HG03378 (cell line): ENCODE measurements around the gene C1QTNF6.
"Not testable (repeated sequence)": the region's sequence is repeated elsewhere in the genome, so short reads cannot be mapped to it uniquely, and the experiment has no call there.

Source experiments
- ATAC-seq: cut with Tn5 transposase; IDR thresholded peaks from one replicate; pipeline ENCODE4 v1.9.1; 2021; ENCODE audit warnings: mild to moderate bottlenecking, moderate library complexity; ENCODE audit not compliant: unreplicated experiment

The C1QTNF6 gene

DNA sequence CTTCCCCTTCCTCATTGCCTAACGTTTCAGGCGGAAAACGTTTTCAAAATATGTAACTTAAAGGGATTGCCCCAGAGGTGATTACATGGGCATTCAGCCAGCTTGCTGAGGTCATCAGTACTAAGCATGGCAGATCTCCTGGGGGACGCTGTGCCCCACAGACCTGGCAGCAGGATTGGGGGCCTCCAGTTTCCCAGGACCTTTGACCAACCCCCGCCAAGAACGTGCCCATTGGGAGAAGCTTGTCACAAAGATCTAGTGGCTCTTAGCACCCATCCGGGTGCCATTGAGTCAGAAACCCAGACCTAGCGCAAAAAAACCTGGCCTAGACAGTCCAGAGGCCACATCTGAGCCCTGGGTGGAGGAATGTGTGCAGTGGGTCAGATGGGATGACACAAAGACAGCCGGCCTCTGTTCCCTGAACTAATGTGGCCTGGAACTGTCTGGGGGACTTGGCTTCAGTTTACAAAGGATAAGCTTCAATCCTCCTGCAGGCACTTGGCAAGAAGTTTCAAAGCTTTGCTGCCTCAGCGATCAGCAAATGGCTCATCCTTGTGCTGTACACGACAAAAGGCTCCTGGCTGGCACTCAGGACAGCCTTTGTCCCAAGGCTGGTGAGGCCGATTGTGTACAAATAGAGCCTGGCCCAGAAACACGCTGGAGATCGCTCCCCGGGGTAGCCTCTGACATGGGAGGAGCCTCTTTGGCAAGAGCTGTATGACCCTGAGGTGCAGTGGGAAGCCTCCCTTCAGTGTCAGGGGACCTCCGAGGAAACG lies 9.5 kb downstream of the C1QTNF6 start:
- ATAC-seq: no peak

DNA sequence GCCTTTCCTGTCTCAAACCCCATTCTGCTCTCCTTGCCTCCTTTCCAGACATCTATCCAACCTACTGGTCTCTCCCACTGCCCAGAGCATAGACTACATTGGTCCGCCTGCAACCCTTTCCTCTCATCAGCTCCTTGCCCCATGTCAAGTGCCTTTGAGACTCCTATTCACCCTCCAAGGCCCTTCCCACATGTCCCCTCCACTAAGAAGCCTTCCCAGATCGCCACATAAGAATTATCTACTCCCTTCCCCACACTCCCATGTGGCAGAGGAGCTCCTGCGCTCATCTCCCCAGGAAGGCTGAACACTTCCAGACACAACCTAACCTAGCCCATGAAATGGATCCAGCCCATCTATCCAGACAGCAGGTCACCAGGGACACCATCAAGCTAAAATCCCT lies 10.3 kb downstream of the C1QTNF6 start:
- ATAC-seq: no peak

DNA sequence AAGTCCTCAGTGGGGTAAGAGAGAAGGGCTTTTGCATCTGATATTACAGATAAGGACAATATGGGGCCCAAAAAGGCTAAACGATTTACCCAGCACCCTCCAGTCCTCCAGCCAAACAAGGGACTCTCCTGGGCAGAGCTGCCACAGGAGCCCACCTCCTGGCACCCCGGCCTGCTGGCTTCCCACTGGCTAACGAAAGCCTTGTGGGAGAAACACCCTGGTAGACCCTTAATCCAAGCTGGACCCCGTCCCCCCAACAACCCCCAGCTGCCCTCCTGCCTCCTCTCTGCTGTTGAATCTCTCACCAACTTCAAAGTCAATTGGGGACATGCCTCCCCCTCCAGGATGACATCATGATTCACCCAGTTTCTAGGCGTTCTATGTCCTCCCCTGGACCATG lies 10.8 kb downstream of the C1QTNF6 start:
- ATAC-seq: no peak

DNA sequence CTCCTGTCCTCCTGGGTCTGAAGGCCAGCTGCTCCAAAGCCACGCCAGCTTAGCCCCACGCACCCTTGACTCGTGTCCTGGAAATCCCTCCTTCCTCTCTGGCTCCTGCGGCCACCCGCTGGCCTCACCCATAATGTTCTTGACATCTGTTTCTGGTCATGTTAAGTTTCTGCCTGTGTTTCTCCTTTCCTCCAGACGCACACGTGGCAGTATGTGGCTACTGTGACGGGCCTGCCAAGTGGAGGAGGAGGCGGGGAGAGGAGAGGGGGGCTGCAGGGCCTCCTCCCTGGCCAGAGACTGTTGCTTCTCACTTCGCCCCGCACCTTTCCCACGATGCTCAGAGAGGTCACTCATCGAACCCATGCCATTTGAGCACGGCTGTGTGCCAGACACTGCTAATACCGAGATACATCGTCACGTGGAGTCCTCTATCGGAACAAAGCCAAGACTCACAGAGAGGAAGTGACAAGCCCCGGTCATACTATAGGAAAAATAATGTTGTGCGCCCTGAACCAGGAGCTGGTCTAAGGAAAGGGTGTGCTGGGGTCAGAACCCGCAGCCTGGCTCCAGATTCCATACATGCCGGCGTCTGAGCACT lies 11.5 kb downstream of the C1QTNF6 start:
- ATAC-seq: no peak

DNA sequence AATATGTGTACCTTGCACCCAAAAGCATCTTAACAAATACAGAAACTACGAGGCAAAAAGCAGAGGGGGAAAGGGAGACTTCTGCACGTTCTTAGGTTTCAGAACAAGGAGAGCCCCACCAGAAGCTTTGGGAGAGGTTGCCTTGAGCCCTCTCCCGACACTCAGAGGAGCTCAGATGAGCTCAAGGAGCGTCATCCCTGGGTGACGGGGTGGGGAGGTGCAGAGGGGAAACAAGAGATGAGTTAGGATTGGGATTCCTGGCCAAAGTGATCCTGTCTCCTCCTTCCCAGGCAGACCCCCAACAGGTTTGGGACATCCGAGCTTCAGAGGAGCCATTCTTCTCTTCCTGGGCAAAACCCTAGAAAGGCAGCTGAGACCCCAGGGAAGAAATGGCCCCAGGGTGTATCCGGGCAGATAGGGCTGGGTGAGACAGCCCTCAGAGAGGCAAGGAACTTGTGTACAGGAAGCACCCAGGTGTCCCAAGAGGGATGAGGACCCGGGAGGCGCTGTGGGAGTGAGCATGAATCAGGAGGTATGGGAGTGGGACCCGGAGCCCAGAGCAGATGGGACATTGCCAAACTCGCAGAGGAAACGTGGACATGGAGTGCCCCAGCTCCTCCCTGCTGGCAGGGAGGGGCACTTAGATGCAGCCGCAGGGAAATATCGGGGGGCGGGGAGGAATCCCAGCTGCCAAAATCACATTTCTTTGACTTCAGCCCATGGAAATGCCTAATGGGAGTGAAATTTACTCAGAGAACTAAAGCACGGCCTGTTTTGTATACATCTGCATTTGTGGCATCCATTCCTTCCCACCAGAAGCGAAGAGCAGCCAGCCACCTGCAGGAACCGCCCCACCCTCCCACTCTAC lies 12.4 kb downstream of the C1QTNF6 start:
- ATAC-seq: no peak

DNA sequence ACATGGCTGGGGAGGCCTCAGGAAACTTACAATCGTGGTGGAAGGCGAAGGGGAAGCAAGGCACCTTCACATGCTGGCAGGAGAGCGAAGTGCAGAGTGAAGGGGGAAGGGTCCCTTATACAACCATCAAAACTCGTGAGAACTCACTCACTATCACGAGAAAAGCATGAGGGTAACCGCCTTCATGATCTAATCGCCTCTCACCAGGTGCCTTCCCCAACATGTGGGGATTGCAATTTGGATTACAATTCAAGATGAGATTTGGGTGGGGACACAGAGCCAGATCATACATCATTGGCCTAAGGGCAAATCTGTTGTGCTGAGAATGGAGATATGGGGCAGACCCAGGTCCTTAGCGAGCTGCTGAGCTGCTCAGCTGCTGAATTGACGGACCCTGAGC lies 13.1 kb downstream of the C1QTNF6 start:
- no peak for ATAC-seq

DNA sequence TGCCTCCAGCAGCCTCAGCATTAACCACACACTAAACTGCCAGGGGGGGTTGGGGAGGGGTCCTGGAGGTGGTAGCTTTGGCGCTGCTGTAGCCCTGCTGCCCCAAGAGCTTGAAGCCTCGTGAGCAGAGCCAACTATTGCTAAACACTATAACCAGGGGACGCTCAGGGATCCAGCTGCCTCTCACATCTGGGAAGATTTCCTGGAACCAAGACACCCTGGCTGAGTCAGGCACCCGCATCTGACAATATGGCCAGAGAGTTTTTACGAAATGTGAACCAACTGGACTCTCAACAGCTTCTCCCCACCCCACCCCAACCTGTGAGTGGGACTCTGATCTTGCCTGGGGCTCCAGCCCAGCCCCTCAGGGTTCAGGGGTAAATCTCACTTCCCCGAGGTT lies 14.3 kb downstream of the C1QTNF6 start:
- no peak for ATAC-seq

DNA sequence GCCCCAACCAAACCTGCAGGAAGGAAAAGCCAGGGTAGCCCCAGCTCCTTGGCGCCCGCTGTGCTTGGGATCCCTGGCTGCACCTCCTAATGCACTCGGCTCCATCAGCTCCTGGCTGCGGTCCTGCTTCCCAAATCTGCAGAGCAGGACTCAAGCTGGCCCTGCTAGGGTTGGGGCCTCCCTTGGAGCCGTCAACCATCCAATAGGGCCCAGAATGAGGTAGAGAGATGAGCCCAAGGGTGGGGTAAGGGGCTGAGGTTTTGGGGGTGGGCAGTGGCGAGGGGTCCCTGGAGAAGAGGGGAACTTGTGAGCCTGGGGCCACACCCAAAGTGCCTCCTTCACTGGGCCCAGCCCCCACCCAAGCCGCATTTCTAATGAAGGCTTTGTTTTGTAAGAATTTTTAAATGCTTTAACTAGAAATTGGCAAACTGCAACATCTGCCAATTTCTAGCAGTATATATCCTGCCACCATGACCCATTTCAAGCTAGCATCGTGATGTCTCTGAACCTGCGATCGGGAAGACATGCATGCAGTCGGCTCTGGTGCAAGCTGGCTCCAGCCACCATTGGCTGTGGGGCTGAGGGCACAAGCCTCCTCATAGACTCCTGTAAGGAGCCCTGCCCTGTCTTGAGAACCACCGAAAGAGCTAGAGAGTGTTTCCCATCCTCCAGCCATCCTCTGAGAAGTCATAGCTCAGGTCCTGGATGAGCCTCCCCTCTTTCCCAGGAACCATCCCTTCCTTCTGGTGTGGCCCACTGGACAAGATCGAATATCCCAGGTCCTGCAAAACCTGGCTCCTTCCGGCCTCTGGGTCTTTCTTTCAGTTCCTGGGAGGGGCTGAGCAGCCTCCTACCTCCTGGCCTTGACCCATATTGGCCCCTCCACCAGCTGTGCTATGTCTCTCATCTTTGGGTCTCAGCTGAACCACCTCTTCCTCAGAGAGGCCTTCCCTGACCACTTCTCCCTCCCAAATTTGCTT lies 15.5 kb downstream of the C1QTNF6 start:
- ATAC-seq: no peak

DNA sequence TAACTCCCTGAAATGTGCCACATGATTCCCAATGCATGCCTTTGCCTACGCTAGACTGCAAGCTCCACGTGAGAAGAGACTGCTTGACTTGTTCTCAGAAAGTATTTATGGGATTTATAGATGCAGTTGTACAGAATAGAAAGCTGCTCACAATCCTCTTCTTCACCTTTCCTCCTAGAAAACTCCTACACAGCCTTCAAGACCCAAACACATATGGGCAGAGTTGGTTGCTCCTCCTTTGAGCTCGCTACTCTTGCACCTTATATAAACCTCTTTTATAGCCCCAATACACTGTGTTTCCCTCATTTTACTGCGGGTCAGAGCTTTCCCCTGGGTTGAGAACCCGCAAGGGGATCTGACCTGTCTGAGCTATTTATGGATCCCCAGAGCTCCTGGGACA lies 16.4 kb downstream of the C1QTNF6 start:
- no peak for ATAC-seq

DNA sequence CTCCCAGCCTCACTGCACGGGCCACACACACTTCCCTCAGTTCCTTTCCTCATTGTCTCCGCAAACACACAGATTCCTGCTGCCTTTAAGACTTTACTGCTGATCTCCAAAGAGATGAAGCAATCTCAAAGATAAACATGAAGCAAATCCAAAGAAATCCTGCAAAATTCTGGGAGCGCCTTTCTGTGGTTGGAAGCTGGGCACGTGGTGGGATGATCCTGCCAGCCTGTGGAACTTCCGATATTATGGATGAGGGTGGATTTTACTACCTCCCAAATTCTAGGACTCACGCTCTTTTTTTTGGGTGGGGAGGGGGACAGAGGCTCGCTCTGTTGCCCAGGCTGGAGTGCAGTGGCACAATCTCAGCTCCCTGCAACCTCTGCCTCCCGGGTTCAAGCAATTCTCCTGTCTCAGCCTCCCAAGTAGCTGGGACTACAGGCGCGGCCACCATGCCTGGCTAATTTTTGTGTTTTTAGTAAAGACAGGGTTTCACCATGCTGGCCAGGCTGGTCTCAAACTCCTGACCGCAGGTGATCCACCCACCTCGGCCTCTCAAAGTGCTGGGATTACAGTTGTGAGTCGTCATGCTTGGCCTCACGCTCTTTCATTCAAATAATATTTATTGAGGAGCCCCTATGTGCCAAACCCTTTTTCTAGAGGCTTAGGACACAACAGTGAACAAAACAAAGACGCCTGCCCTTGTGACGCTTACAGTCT lies 17.2 kb downstream of the C1QTNF6 start:
- ATAC-seq: not testable (repeated sequence)

DNA sequence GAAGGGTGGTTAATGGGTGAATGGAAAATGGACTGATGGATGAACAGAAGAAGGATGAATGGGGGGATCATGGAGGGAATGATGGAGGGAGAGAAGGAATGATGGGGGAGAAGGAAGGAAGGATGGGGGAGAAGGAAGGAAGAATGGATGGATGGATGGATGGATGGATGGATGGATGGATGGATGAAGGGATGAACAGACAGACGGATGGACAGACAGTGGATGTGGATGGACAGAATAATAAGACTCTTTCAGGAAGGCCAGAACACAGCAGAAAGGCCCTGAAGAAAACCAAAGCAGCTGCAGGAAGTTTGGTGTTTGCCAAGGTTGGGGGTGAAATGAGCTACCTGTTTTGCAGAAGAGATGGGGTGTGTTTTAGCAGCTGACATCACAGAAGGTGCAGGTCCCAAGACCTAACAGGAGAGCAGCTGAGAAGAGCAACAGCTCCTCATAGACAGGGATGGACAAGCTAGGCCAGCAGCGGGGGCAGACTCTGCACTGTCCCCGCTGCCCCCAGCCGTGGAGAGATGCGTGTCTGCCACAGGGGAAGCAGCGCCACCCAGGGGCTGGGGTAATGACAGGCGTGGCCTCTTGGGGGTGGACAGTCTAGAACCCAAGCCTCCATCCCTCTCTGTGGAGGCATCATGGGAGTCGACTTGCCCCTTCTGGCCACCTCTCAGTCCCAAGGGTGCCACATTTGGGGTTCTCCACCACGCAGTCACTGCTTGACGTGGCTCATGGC lies 17.9 kb downstream of the C1QTNF6 start:
- ATAC-seq: no peak

DNA sequence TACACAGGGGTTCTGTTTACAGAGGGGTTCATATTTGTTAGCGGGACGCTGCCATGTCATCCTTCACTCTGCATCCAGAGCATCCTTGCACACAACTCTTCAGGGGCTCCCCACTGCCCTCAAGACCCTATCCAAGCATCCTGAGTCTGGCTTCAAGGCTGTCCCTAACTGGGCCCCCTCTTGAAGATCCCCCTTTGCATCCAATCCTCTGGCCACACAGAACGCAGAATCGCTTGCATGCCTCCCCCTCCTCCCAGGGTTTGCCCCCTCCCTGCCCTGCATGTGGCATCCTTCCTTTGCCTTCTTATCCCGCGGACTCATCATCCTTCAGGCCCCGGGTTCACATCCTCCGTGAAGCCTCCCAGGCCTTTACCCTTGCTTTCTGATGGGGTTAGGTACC lies 18.6 kb downstream of the C1QTNF6 start:
- ATAC-seq: no peak

DNA sequence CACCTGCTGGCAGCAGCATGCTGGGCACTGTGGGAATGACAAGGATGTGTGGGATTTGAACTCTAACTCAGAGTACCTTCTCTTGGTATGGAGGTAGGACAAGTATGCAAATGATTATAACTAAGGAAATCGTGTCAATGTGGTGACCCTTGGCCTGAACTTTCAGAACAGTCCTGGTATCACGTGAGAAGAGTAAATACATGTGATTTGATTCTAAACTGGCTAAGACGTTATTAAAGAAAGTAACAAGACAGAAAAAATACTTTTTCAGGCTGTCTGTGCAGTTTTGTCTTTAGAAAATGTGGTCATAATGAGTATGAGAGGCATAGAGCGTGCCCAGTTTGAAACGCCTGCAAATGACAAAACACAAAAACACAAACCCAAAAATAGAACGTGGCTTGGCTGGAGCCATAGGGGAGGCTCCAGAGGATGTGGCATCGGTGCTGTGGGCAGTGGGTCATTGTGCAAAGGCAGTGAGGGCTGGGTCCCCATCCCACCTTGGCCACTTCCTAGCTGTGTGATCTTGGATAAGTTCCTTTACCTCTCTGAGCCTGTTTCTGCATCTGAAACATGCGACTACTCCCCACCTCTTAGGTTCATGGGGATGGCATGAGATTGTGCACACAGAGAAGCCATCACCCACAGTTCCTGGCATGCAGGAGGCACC lies 19.9 kb downstream of the C1QTNF6 start:
- ATAC-seq: no peak

DNA sequence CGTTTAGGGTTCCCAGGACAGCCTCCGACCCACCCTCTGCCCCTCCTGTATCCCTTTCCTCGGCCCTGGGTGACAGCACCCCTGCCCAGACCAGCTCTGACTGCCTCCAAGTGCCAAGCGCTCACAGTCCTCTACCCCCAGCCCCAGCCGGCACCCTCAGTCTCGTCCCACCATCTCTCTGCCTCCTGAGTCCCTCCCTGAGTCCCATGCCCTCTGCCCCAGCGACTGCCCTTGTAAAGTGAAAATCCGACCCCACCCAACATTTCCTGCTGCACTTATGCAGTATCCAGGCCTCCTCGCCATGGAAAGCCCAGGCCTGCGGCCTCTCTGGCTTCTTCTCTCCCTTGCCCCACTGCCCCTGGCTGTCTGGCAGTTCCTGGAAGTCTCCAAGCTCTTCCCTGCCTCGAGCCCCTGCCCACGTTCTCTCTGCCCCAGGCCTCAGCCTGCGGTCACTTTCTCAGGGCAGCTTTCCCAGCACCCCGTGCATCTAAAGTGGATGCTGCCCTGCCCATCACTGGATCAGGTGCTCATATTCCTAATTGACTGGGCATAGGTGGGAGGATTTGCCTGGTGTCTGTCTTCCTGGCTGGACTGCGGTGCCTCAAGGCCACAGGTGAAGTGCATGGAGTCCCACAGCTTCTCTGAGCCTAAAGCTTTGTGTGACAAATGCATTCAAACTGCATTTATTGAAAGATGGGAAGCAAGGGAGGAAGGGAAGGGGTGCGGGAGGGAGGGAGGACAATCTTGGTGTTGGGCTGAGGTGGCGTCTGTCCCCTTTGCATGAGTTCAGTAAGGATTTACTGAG lies 20.7 kb downstream of the C1QTNF6 start:
- ATAC-seq: no peak

DNA sequence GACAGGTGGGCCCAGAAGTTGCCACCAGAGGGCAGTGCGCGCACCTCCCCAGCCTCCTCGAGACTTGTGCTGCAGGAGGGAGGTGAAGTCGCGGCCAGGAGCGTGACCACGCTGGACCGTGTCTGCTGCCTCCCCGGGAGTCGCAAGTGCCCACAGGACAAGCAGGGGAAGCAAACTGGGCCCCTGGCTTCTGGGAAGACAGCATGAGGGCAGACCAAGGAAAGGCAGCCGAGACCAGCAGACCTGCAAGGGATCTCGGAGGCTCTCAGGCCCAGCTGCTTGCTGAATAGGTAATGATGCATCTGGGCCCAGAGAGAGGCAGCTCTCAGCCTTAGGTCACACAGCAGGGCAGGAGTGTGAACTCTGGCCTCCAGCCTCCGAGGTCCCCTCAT lies 21.4 kb downstream of the C1QTNF6 start:
- no peak for ATAC-seq

DNA sequence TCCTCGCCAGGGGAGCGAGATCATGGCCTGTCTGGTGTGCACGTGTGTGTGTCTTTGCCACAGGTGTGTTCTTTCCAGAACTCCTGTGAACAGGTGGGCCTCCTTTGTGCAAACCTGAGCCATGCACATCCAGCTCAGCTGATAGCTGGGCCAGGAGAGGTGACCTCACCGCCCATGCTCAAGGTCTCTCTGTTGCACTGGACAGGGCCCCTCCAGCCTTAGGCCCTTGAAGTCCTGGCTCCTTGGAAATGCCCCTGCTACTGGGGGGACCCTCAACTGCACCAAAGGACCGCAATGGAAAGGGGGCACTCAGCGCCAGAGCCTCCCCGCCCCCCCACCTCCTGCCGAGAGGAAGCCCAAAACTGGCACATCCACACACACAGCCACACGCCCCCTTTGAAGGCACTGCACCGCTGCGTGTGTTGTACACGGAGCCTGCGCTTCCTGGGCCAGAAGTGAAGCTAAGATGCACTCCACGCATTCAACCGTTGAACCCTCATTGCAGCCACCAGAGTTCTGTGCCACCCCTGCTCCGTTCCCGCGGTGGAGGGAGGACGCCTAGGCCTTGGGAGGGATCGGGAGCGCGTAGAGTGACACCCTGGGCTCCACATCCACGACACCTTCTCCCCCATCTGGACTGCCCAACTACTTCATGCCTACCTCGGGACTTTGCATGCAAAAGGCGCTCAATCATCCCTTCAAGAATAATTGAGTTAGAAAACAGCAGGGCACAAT lies 21.9 kb downstream of the C1QTNF6 start:
- ATAC-seq: no peak

DNA sequence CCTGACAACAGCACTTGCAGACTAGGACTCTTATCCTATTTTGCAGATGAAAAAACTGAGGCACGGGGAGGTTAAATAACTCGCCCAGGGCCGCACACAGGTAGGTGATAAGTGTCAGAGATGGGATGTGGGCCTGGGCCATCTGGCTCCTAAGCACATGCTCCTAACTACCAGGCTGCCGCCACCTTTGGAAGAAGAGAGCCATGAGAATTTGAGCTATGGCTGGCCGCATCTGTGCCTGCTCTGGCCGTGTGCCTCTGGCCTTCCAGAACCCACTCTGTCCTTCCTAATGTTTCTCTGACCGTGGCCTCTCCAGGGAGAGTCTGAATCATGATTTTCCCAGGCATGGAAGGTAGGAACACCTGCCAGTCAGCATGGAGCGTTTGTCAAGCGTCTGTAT lies 23.0 kb downstream of the C1QTNF6 start:
- no peak for ATAC-seq
